NCI-H2081 treated with DMSO at 0.1 percent for 48 hours (cell line): ENCODE measurements around the gene TCEANC.
"Not testable (repeated sequence)": the region's sequence is repeated elsewhere in the genome, so short reads cannot be mapped to it uniquely, and the experiment has no call there.

Experiments used
- DNase-seq: peaks from one replicate; lab custom pipeline; 2025; lab: John Stamatoyannopoulos, UW

The TCEANC gene

DNA sequence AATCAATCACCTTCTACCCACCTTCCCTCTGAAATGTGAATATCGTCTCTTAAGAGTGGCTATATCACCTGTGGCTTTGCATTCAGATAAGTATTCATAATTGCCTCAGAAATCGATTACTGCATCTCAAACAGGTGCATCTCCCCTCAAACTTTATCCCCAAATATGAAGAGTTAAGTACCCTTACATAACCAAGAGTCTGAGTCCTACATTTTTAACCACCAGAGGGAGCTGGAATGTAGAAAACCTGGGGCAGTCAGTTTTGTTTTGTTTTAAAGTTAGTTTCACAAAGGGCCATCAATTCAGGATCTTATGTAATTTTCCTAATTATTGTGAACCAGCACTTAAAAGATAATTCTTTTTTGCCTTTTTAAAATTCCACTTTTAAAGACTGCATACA, 5.7 kb downstream of the TCEANC start:
- no peak for DNase-seq

DNA sequence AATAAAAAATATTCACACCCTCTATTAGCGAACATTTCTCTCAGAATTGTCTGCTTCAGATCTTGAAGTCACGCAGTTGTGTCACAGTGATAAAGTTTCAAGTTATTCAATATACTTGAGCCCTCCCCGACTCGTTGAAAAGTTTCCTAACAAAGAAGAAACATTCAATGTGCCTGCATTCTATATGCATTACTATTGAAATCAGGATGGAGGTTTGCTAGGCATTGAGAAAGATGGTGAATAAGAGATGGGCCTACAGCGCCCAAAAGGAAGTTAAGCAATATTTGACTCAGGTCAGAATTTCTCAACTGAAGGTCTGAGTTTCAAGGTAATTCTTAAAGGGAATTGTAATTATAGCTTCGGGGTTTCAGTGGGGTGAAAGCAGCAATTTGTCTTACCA, 6.1 kb downstream of the TCEANC start:
- DNase-seq, result no peak

DNA sequence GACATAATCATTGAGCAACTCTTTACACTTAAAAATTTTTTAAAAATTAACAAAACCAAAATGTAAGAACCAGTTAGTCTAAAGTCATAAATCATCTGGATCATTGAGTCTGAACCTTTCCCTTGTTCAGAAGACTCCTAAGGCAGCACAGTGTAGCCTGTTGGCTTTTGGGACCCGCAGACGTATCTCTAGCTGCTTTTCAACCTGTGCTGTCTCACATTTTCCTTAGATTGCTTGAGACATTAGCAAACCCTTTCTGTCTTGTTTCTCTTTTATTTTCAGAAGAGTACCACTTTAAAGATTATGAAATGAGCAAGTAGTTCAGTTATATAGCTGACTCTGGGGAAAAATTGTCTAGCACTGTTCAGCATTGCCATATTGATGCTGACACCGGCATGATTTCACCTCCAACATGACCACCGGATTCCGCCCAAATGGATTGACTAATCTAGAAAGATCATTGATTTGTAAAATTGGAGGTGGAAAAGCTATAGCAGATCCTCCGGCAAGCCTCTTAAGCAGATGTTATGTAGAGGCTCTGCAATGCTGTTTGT, 8.9 kb downstream of the TCEANC start:
- DNase-seq, result no peak

DNA sequence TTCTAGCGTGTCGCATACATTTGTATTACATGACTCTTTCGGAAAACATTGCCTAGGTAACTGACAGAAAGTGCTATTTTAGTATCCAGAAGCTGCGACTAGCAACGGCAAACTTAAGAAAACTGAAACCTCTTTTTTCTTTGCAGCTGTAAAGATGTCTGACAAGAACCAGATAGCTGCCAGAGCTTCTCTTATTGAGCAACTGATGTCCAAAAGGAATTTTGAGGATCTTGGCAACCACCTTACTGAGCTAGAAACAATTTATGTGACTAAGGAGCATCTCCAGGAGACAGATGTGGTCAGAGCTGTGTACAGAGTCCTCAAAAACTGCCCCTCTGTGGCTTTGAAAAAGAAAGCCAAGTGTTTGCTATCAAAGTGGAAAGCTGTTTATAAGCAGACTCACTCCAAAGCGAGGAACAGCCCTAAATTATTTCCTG, 9.4 kb downstream of the TCEANC start:
- DNase-seq, result no peak

DNA sequence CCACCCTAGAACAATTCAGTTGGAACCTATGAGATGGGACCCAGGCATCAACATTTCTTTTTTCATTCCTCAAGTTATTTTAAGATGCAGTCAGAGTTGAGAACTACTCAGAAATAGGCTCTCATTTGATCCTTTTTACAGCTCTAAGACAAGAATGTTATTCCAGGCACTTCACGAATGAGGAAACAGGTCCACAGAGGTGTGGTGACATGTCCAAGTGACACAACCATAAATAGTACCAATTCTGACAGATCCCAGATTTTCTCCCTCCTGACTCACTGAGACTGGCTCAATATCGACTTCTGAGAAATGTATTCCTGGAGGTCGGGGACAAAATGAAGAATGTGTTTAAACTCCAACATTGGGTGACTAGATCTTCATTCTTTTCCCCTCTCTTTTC, 11.1 kb downstream of the TCEANC start:
- DNase-seq, result no peak

DNA sequence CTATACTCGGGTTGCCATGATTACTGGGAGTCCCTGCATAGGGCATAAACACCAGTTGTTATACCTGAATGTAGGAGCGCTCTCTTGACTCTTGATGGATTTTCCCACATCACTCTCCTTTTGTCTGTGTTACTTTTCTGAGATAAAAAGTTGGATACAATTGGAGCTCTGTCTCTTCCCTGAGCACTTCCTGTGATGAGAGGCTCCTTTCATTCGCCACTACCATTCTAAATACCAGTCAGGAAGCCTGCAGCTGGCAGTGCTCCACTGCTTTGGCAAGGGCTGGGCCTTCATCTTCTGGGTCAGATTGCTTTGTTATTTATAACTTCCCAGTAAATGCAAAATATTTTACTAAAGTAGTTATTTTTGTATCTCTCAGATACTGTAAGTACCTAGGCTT, 13.9 kb downstream of the TCEANC start:
- no peak for DNase-seq

DNA sequence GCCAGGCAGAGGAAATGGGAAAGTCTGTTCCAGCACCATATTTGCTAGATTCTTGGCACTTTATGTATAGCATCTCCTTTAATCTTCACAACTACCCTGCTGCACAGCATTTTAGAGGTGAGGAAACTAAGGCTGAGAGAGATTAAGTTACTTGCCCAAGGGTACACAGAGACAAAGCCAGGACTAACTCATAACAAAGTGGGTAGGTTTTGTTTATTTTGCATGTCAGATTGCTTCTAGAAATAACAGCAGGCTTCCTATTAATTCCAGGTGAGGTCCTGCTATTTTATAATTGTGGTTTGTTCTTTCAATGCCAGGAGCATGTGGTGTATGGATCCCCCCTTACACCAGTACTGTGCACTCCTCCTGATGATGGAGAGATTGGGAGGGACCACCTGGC, 15.0 kb downstream of the TCEANC start:
- no peak for DNase-seq

DNA sequence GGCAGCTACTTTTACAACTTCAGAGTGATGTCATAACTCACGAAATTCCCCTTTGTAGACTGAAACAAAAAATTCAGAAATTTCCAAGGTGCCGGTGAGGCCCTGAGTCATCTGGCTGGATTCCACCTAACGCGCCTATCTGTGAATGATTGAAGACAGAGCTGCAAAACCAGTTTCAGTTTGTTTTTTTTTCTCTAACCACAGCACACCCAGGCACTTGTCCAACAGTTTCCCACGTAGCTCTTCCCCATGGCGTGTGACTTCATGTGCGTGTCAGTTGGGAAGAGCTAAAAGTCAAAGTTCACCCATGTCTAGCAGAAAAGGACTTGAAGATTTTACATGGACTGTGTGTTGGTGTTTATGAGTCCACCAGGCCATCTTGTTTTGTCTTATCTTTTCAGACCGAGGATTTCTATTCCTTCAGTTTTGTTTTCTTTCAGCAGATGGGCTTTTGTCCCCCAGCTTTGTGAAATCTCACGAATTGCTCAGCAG, 16.4 kb downstream of the TCEANC start:
- no peak for DNase-seq

DNA sequence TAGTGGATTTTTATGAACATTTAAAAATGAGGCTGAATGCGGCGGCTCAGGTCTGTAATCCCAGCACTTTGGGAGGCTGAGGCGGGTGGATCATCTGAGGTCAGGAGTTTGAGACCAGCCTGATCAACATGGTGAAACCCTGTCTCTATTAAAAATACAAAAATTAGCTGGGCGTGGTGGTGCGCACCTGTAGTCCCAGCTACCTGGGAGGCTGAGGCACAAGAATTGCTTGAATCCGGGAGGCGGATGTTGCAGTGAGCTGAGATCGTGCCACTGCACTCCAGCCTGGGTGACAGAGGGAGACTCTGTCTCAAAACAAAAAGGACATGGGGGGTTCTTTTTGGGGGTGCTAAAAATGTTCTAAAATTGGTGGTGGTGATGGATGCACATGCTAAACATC, 16.8 kb downstream of the TCEANC start:
- DNase-seq, result not testable (repeated sequence)

DNA sequence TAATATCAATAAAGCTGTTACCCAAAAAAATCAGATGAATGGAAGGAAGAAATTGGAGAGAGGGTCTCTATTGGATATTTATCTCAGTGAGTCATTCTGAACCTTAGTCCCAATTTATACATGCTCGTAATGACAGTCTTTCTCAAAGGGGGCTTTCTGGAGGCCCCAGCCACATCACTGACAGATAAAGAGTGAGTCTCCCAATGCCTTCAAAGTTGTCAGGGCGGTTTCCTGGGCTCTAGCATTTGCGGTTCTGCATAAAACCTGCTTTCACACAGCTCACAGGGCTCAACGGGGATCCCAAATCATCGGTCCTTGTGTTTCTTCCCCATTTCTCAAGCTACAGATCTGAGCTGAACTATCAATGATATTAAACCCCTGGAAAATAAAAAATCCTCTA, 17.3 kb downstream of the TCEANC start:
- DNase-seq, result no peak

DNA sequence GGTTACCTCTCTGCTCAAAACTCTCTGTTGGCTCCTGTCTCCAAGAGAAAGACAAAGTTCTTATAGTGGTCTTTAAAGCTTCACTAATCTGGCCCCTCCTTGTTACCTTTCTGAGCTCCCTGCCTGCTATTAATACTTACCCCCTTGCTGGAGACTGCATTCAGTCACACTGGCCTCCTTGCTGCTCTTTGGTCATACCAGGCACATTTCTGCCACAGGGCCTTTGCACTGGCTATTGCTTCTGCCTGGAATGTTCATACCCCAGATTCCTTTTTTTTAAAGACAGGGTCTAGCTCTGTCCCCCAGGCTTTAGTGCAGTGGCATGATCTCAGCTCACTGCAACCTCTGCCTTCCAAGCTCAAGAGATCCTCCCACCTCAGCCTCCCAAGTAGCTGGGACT, 20.1 kb downstream of the TCEANC start:
- DNase-seq, result no peak

DNA sequence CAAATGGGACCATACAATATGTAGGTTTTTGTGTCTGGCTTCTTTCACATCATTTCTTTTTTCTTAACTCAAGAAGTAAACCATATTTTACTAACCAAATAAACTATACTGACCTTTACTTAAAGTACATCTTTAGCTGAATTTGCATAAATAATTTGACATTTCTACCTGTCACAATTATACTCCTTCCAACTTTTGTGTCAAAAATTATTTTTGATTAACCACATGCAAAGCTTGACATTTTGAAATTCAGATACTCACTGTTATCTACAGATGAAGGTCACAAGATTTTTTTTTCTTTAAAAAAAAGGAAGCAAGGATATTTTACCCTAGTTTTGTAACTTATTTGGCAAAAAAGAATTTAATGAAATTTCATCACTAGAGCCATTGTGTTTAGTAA, 23.9 kb downstream of the TCEANC start:
- no peak for DNase-seq

DNA sequence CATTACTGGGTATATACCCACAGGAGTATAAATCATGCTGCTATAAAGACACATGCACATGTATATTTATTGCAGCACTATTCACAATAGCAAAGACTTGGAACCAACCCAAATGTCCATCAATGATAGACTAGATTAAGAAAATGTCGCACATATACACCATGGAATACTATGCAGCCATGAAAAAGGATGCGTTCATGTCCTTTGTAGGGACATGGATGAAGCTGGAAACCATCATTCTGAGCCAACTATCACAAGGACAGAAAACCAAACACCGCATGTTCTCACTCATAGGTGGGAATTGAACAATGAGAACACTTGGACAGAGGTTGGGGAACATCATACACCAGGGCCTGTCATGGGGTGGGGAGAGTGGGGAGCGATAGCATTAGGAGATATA, 26.8 kb downstream of the TCEANC start:
- not testable (repeated sequence) for DNase-seq

DNA sequence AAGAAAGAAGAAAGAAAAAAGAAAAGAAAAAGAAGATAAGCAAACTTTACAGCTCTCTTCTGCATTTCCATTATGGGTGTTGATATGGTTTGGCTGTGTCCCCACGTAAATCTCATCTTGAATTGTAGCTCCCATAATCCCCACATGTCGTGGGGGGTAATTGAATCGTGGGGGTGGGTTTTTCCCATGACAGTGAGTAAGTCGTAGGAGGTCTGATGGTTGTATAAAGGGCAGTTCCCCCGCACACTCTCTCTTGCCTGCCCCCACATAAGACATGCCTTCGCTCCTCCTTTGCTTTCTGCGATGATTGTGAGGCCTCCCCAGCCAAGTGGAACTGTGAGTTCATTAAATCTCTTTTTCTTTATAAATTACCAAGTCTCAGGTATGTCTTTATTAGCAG, 28.7 kb downstream of the TCEANC start:
- DNase-seq, result no peak

DNA sequence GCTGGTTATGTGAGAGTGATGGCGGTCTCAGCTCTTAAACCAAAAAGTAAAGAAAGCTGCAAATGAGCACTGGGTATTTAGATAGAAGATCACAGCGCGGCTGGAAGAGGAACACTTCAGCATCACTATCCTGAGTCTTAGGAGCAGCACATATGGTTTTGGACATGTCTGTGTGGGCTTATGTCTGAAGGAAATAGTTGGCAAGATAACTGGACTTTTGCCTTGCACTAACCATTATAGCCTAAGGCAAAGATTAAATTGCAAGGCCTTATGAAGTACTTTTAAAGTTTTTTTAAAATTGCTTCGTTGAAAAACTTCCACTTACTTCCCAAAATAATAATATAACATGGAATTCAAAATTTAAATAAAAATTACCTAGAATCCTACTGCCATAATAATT, 31.4 kb downstream of the TCEANC start:
- DNase-seq, result no peak

DNA sequence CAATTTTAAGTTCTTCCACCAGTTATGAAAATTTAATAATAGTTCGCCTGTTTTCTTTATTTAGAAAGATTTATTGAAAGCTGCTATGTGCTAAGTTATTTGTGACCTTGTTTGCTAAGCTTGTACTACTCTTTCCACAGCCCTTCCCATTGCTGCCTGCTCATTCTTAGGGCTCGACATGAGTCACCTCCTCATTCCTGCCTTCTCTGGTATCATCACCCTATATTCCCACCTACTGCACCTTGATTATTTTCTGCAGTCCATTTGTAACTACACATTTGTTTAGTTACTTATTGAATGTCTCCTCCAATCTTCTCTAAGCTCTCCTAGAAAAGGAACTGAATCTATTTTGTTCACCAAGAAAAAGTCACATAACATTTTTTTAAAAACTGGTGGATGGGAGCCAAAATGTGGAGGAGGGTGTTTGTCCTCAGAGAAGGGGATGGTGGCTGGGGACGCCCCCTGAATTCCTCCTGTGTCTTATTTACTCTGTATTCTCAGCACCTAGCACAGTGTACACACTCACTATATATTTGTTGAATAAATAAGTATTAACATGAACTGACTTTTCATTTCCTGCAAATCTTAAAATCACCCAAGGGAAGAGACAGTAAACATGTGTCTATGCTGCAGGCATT, 32.3 kb downstream of the TCEANC start:
- DNase-seq, result no peak

DNA sequence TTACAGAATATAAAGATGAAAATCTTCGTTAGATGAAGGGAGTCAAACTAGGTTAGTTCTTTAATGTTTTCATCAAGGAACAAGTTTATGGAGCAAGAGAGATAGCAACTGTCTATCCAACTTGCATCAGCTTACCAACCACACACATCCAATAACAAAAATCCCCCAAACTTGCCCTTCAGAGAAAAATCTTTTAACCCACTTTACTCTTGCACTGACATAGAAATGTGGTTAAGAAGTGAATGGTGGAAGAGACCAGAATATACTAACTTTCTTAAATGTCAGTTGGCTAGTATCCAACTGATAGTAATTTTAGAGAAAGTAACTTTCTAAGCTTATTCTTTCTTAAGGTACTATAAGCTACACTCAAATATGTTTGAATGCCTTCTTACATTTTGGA, 34.3 kb downstream of the TCEANC start:
- DNase-seq, result no peak

DNA sequence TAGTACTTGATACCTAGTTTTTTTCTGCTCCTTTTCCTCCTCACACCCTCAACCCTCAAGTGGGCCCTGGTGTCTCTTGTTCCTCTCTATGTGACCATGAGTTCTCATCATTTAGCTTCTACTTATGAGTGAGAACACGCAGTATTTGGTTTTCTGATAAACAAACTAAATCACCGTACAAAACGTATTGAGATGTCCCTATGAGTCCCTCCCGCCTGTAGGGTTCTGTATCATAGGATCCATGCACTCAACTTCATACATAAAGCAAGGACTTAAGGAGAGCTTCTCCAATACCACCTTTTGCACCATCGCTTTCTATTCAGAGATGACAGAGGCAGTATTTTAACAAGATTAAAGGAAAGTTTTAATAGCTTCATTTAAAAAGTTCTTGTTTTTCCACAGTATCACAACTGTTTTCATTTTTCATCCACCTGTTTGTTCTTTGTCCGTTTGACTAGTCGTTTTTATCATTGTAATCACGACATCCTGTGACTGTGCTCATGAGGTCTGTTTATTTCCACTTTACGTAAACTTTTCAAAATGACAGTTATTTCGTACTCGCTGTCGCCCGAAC, 35.5 kb downstream of the TCEANC start:
- no peak for DNase-seq

DNA sequence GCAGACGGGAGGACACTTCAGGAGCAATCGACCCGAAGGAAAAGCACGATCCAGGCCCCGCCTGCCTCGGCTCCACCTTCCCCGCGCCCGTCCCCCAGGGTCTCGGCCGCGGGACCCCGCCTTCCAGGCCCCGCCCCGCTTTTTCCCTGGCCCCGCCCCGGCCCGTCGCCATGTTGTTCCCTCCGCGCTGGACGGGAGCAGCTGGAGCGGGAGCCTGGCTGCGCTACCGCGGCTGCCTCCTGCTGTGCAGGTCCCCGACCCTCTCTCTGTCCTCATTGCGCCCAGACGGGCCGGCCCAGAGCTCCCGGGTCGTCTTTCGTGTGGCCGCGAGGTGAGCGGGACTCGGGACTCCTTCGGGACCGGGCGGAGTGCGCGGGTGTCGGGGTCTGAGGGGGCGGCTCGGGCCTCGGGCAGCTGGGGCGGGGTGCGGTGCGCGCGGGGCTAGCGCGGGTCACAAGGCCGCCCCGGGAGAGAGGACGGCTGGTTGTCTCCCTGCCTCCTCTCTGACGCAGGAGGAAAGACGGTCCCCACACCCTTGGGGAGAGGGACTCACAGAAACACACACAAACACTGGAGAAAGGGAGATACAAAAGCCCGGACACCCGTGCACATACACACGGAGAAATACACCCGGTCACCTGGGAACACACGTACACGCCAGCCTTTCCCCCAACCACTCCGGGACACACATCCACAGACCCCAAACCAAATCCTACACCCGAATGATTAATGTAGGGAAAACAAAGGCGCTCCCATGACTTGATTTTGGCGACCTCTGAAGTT, 36.2 kb downstream of the TCEANC start, which contains the start of gene RAB9A:
Gene RAB9A, plus strand, starts transcription at position 171 of the 783 bp plus-strand sequence. CDS start 19,619 bp downstream, outside the sequence.
- no peak for DNase-seq

DNA sequence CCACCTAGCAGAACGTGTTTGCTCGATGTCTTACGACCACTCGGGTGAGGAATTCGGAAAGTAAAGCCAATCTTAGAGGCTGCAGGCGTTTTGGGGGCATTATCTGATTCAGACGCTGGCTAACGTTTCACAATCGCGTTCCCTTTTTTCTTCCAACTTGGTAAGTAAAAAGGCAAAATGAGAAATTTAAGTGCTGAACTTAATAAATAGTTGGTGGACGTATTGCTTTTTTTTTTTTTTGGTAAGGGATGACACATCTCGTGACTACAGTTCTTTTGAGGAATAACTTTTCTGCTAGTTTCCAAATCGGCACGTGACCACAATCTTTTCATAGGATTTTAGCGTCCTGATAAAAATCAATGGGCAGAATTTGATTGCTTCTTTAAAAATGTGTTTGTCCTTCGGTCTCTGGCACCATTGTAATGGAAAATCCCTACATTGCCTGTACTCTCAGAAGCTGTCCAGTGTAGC, 36.8 kb downstream of the TCEANC start:
- DNase-seq, result no peak

DNA sequence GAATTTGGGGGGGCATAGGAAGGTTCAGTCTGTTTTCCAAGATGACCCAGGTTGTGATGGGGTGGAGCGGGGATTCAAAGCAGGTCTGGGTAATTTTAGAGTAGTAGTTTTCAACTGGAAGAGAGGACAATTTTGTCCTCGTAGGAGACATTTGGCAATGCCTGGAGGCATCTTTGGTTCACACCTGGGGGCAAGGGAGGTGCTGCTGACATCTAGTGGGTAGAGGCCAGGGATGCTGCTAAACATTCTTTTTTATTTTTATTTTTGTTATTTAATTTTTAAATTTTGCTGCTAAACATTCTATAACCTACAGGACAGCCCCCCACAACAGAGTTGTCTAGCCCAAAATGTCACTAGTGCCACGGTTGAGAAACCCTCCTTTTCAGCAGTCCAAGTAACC, 37.9 kb downstream of the TCEANC start:
- no peak for DNase-seq

DNA sequence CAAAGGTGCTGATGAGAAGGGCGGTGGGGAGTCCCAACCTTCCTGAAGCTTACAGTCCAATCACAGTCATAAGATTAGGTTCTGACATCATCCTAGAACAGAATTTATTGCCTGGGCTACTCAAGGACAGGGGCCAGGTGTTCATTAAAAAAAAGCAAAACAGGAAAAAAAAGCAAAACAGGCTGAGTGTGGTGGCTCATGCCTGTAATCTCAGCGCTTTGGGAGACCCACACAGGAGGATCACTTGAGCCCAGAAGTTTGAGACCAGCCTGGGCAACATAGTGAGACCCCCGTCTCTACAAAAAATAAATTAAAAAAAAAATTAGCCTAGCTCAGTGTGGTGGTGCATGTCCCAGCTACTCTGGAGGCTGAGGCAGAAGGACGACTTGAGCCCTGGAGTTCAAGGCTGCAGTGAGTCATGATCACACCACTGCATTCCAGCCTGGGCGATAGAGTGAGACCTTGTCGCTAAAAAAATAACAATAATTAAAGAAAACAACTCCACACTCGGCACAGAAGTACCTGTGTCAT, 39.0 kb downstream of the TCEANC start:
- no peak for DNase-seq
